Nephron (organoid): ENCODE results near the gene SPPL2C.
A peak's percentile ranks its signal among the peaks of the same experiment; 100 is the strongest.

ENCODE experiments used
- H3K27ac Mint-ChIP-seq, 3 experiments: 2 replicates each; pipeline ENCODE4 v1.8.0; 2020; ENCODE audit warnings: mixed read lengths in 3 of 3, mild to moderate bottlenecking in 2 of 3, moderate library complexity in 1 of 3
- H3K27me3 Mint-ChIP-seq: 2 replicates; pipeline ENCODE4 v1.8.0; 2021; ENCODE audit warnings: low read depth, mild to moderate bottlenecking, moderate library complexity, mixed read lengths
- H3K36me3 Mint-ChIP-seq: 2 replicates; pipeline ENCODE4 v1.8.0; 2020; ENCODE audit warnings: low read depth, mixed read lengths
- H3K4me1 Mint-ChIP-seq: 2 replicates; pipeline ENCODE4 v1.8.0; 2020; ENCODE audit warnings: mixed read lengths
- H3K4me3 Mint-ChIP-seq, 3 experiments: 2 replicates each; pipeline ENCODE4 v1.8.0; 2020; ENCODE audit warnings: mild to moderate bottlenecking in 3 of 3, mixed read lengths in 3 of 3, moderate library complexity in 2 of 3
- H3K9me3 Mint-ChIP-seq: 2 replicates; pipeline ENCODE4 v1.8.0; 2020; ENCODE audit warnings: mixed read lengths
- TF ChIP-seq, protein P1 (sequence below), 3 experiments: fragments of 200-600 bp; sonication (generic); IDR thresholded peaks; one replicate each; pipeline ENCODE4 v1.5.0; 2021; ENCODE audit warnings: antibody characterized with exemption in 3 of 3; ENCODE audit not compliant: unreplicated experiment in 3 of 3

Gene SPPL2C

GRCh38 chr17:45868276-45868675, 23.6 kb downstream of the SPPL2C start:
- Mint-ChIP-seq H3K4me1 (peaks cover 8% of the 10 kb centered on the region), H3K4me3 (no peak overlapping the region), H3K27ac (no peak overlapping the region), H3K9me3 (no peaks in the 10 kb centered on the region), H3K27me3 (peaks cover 20% of the 10 kb centered on the region), H3K36me3 (no peaks in the 10 kb centered on the region)
- TF ChIP-seq, protein P1, sequence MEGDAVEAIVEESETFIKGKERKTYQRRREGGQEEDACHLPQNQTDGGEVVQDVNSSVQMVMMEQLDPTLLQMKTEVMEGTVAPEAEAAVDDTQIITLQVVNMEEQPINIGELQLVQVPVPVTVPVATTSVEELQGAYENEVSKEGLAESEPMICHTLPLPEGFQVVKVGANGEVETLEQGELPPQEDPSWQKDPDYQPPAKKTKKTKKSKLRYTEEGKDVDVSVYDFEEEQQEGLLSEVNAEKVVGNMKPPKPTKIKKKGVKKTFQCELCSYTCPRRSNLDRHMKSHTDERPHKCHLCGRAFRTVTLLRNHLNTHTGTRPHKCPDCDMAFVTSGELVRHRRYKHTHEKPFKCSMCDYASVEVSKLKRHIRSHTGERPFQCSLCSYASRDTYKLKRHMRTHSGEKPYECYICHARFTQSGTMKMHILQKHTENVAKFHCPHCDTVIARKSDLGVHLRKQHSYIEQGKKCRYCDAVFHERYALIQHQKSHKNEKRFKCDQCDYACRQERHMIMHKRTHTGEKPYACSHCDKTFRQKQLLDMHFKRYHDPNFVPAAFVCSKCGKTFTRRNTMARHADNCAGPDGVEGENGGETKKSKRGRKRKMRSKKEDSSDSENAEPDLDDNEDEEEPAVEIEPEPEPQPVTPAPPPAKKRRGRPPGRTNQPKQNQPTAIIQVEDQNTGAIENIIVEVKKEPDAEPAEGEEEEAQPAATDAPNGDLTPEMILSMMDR (IDR thresholded peaks at IDR 0.05; ENCODE audit: unreplicated experiment in 3 of 3), result no peak

DNA sequence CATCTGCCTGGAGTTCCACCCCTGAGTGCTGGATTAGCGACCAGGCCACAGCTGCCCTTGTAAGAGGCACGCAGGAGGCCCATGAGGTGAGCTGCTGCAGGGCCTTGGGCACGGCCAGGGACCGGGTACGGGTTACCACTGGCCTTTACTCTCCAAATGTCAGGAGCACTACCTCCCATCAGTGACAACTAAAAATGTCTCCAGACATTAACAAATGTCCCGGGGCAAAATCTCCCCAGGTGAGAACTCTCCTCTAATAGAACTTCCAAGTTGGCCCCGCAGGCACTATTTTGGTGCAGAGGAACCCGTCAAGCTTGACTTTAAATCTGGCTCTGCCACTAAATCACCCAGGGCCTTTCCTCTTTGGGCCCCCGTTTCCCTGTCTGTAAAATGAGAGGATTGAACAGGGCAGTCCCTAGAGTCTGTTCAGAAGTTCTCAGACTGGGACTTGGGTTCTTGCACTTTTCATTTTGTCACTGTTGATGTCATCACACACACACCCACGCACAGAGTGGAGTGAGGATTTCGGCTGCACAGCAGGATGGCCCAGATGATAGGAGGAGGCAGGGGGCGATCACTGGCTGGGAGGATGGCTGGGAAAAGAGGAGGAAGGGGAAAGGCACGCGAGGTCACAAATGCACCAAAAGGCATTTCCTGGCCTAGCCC, 25.1 kb downstream of the SPPL2C start:
- peaks cover 14% of the 10 kb centered on the region for H3K4me1 Mint-ChIP-seq
- H3K27ac Mint-ChIP-seq, result peak overlapping the region; percentile 3 to 88 (median 64)
- H3K4me3 Mint-ChIP-seq, result peak overlapping the region in 1 of 3 experiments; percentile 16
- H3K27me3 Mint-ChIP-seq, result peaks cover 11% of the 10 kb centered on the region
- no peaks in the 10 kb centered on the region for H3K9me3 Mint-ChIP-seq
- no peaks in the 10 kb centered on the region for H3K36me3 Mint-ChIP-seq
- TF ChIP-seq, protein P1 (IDR thresholded peaks at IDR 0.05; ENCODE audit: unreplicated experiment in 3 of 3), result no peak

GRCh38 chr17:45870342-45870974, 25.8 kb downstream of the SPPL2C start:
- no peaks in the 10 kb centered on the region for H3K9me3 Mint-ChIP-seq
- H3K27me3 Mint-ChIP-seq, result peaks cover 10% of the 10 kb centered on the region
- no peaks in the 10 kb centered on the region for H3K36me3 Mint-ChIP-seq
- H3K27ac Mint-ChIP-seq, result peak overlapping the region; percentile 3 to 88 (median 64)
- peaks cover 14% of the 10 kb centered on the region for H3K4me1 Mint-ChIP-seq
- TF ChIP-seq, protein P1 (IDR thresholded peaks at IDR 0.05; ENCODE audit: unreplicated experiment in 3 of 3), result no peak
- peak overlapping the region in 1 of 3 experiments; percentile 16 for H3K4me3 Mint-ChIP-seq

DNA sequence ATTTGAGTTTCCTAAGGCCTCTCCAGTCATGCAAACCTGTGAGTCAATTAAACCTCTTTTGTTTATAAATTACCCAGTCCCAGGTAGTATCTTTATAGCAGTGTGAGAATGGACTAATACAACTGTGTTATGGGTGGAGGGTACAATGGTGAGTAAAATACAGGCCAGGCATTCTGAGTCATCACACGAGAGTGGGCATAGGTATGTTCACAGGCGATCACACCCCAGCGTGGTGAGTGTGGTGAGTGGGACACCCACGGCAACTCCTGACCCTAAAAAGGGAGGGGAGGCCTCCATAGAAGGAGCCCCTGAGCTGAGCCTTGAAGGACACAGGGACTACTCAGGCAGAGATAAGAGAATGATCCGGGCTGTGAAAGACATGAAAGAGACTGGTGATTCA, 27.0 kb downstream of the SPPL2C start:
- no peaks in the 10 kb centered on the region for H3K36me3 Mint-ChIP-seq
- TF ChIP-seq, protein P1 (IDR thresholded peaks at IDR 0.05; ENCODE audit: unreplicated experiment in 3 of 3), result no peak
- H3K27me3 Mint-ChIP-seq, result peaks cover 9% of the 10 kb centered on the region
- H3K4me3 Mint-ChIP-seq, result no peak overlapping the region
- H3K27ac Mint-ChIP-seq, result peak overlapping the region in 1 of 3 experiments; percentile 56
- no peaks in the 10 kb centered on the region for H3K9me3 Mint-ChIP-seq
- H3K4me1 Mint-ChIP-seq, result peaks cover 14% of the 10 kb centered on the region

GRCh38 chr17:45873728-45874127, 29.0 kb downstream of the SPPL2C start:
- Mint-ChIP-seq H3K27ac (peak overlapping the region in 2 of 3 experiments; percentile 38 to 89), H3K9me3 (no peaks in the 10 kb centered on the region), H3K4me1 (peaks cover 14% of the 10 kb centered on the region), H3K4me3 (peak overlapping the region in 1 of 3 experiments; percentile 25), H3K27me3 (peaks cover 16% of the 10 kb centered on the region), H3K36me3 (no peaks in the 10 kb centered on the region)
- TF ChIP-seq, protein P1 (IDR thresholded peaks at IDR 0.05; ENCODE audit: unreplicated experiment in 3 of 3), result no peak
